SH-SY5Y (cell line): Measurements from ENCODE around the gene AOPEP.

Experiments
- GATA2 ChIP-seq: IDR thresholded peaks from 2 replicates; pipeline ENCODE4 v1.6.1; 2011; ENCODE audit warnings: mild to moderate bottlenecking, low read depth, low read length
- GATA3 ChIP-seq: IDR thresholded peaks from 2 replicates; pipeline ENCODE4 v1.6.1; 2011; ENCODE audit warnings: low read depth, mild to moderate bottlenecking, low read length, moderate library complexity

GRCh38 chr9:95044731-95045508 is 318.4 kb downstream of the AOPEP start:
- TF ChIP-seq GATA2 (no peak), GATA3 (no peak)
